Liver (tissue), 9 donors: ENCODE measurements around the gene HSD17B8. TPM values are rescaled to one million over a fixed set of nuclear protein-coding genes. Genes with fewer than 3 reads are reported as not detected.

ENCODE experiments used
- DNase-seq: peaks from one replicate; pipeline ENCODE4 v3.0.0-alpha.2; 2017; ENCODE audit warnings: low spot score
- H3K27ac ChIP-seq, 2 donors: one replicate each; pipeline ENCODE4 v1.7.0; 2013; ENCODE audit warnings: inconsistent platforms in 2 of 2, low read length in 2 of 2, control low read depth in 1 of 2, low read depth in 1 of 2, mild to moderate bottlenecking in 1 of 2
- H3K27me3 ChIP-seq, 4 donors: one replicate each; pipeline versions ENCODE4 v1.6.1 to v1.7.0; 2013; ENCODE audit warnings: low read length in 3 of 4, inconsistent platforms in 1 of 4, mild to moderate bottlenecking in 1 of 4, moderate library complexity in 1 of 4; ENCODE audit not compliant: control insufficient read depth in 4 of 4, insufficient read depth in 4 of 4
- H3K36me3 ChIP-seq, 4 donors: one replicate each; pipeline versions ENCODE4 v1.6.1 to v1.7.0; 2013; ENCODE audit warnings: low read length in 3 of 4, mild to moderate bottlenecking in 3 of 4, low read depth in 1 of 4, moderate library complexity in 1 of 4; ENCODE audit not compliant: control insufficient read depth in 4 of 4, insufficient read depth in 3 of 4
- H3K4me1 ChIP-seq, 4 donors: one replicate each; pipeline versions ENCODE4 v1.6.1 to v1.7.0; 2013; ENCODE audit warnings: low read length in 3 of 4, mild to moderate bottlenecking in 3 of 4, moderate library complexity in 1 of 4; ENCODE audit not compliant: control insufficient read depth in 4 of 4, insufficient read depth in 4 of 4
- H3K4me3 ChIP-seq, 3 donors: one replicate each; pipeline versions ENCODE4 v1.6.1 to v1.7.0; 2013; ENCODE audit warnings: low read length in 3 of 3, control low read depth in 1 of 3, low read depth in 1 of 3, mild to moderate bottlenecking in 1 of 3
- H3K9ac ChIP-seq, 2 donors: one replicate each; pipeline ENCODE4 v1.7.0; 2013; ENCODE audit warnings: low read length in 2 of 2, mild to moderate bottlenecking in 2 of 2, moderate library complexity in 2 of 2, control low read depth in 1 of 2, low read depth in 1 of 2
- H3K9me3 ChIP-seq, 4 donors: one replicate each; pipeline versions ENCODE4 v1.6.1 to v1.7.0; 2013; ENCODE audit warnings: low read length in 3 of 4; ENCODE audit not compliant: control insufficient read depth in 4 of 4
- CTCF ChIP-seq: fragments of 150-350 bp; IDR thresholded peaks from 2 replicates; pipeline ENCODE4 v1.5.1; 2017; ENCODE audit warnings: improper control_type of control experiment, low read depth, low read length; ENCODE audit not compliant: missing input control
- EGR1 ChIP-seq, 2 donors: IDR thresholded peaks; 2 replicates each; pipeline ENCODE4 v1.6.1; 2016 to 2018; ENCODE audit warnings: antibody characterized with exemption in 2 of 2, low read depth in 2 of 2
- FOXA1 ChIP-seq: IDR thresholded peaks from 2 replicates; pipeline ENCODE4 v1.6.1; 2016; ENCODE audit warnings: antibody characterized with exemption
- FOXA2 ChIP-seq: IDR thresholded peaks from 2 replicates; pipeline ENCODE4 v1.6.1; 2016; ENCODE audit warnings: antibody characterized with exemption
- GABPA ChIP-seq, 2 donors: IDR thresholded peaks in 1 of 2; conservative IDR thresholded peaks in 1 of 2; 2 replicates each; pipeline ENCODE4 v1.6.1; 2016; ENCODE audit warnings: antibody characterized with exemption in 2 of 2, mild to moderate bottlenecking in 1 of 2, moderate library complexity in 1 of 2
- HNF4A ChIP-seq, 2 donors: conservative IDR thresholded peaks; 2 replicates each; pipeline ENCODE4 v1.6.1; 2016; ENCODE audit warnings: antibody characterized with exemption in 2 of 2, mild to moderate bottlenecking in 2 of 2
- HNF4G ChIP-seq: IDR thresholded peaks from 2 replicates; pipeline ENCODE4 v1.6.1; 2016; ENCODE audit warnings: antibody characterized with exemption
- JUND ChIP-seq, 2 donors: IDR thresholded peaks; 2 replicates each; pipeline ENCODE4 v1.6.1; 2016; ENCODE audit warnings: antibody characterized with exemption in 2 of 2
- NR2F2 ChIP-seq: IDR thresholded peaks from 2 replicates; pipeline ENCODE4 v1.6.1; 2016; ENCODE audit warnings: antibody characterized with exemption
- RAD21 ChIP-seq, 2 donors: IDR thresholded peaks; 2 replicates each; pipeline ENCODE4 v1.6.1; 2016; ENCODE audit warnings: antibody characterized with exemption in 2 of 2, mild to moderate bottlenecking in 2 of 2
- REST ChIP-seq: IDR thresholded peaks from 2 replicates; pipeline ENCODE4 v1.6.1; 2016; ENCODE audit warnings: antibody characterized with exemption, mild to moderate bottlenecking
- RXRA ChIP-seq, 2 donors: IDR thresholded peaks; 2 replicates each; pipeline ENCODE4 v1.6.1; 2017 to 2018; ENCODE audit warnings: antibody characterized with exemption in 2 of 2, mild to moderate bottlenecking in 1 of 2
- SP1 ChIP-seq: IDR thresholded peaks from 2 replicates; pipeline ENCODE4 v1.6.1; 2018; ENCODE audit warnings: antibody characterized with exemption, mild to moderate bottlenecking
- TAF1 ChIP-seq: conservative IDR thresholded peaks from 2 replicates; pipeline ENCODE4 v1.6.1; 2016; ENCODE audit warnings: antibody characterized with exemption, mild to moderate bottlenecking
- YY1 ChIP-seq: IDR thresholded peaks from 2 replicates; pipeline ENCODE4 v1.6.1; 2016; ENCODE audit warnings: antibody characterized with exemption, mild to moderate bottlenecking
- WGBS: extraction: QIAGEN DNeasy Blood & Tissue Kit; methylation state at CpG from one replicate; pipeline ENCODE4 v1.1.7; 2013; 5-methylcytosine and 5-hydroxymethylcytosine counted together
- polyA plus RNA-seq, 2 donors: library from polyadenylated mRNA; stranded (reverse) in 1 of 2; unstranded in 1 of 2; fragments of 200-250 nt in 1 of 2; fragments of >200 nt in 1 of 2; fragmentation: Nextera tagmentation in 1 of 2; extraction: Ambion mirVana in 1 of 2; gene quantifications; one replicate each; pipeline versions ENCODE4 v1.2.1 to v1.2.3, GENCODE V29; 2013 to 2015
- total RNA-seq, 2 donors: library from RNA; depleted of rRNA; stranded (reverse); fragments of >200 nt; gene quantifications; one replicate each; pipeline ENCODE4 v1.2.3, GENCODE V29; 2014
- TF ChIP-seq, protein P1 (sequence below): IDR thresholded peaks from 2 replicates; pipeline ENCODE4 v1.6.1; 2016; ENCODE audit warnings: antibody characterized with exemption
- TF ChIP-seq, protein P2 (sequence below): IDR thresholded peaks from 2 replicates; pipeline ENCODE4 v1.6.1; 2016; ENCODE audit warnings: antibody characterized with exemption
- donor health status: healthy.
- donor health status: healthy.
- donor health status: healthy.
- donor health status: healthy.
- donor health status: healthy.

HSD17B8 gene
- total and polyA plus RNA-seq, 4 donors = 24.5 to 52.3 (median 37.5) TPM

DNA sequence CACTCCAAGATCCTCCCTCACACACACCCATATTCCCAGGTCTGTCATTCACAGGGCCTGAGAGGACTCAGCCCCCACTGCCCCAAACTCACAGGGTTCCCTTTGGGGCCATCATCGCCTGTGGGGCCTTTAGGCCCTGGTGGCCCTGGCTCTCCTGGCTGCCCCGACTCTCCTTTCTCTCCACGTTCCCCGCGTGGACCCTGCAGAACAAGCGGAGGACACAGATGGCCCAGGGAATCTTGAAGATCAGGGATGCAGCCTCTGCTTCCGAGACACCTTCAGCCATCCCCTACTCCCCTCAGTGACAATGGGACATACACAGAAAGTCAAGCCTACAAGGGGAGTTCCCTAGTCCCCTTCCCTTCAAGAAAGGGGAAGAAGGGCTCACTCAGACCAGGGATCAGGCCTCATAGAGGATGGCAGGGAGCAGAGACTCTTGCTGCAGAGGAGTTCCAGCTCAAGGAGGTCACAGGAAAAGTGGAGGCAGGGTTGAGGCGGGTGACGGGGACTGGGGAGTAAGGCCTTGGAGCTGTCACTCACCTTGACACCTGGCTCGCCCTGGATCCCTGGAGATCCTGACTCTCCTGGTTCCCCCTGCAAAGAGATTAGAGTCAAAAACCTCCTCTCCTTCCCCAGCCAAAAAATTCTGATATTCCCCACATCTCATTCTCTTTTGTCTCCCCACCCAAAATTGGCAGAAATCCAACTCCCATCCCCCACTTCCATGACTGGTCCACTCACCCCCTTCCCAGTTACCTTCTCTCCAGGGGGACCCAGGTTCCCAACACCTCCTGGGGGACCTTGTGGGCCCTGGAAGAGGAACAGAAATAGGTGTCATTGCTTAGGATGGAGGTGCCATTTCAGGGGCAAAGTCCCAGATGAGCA, 34.9 kb upstream of the HSD17B8 start:
- no peaks in the 10 kb centered on the region for H3K4me1 ChIP-seq
- DNase-seq = no peak
- no peak overlapping the region for H3K9ac ChIP-seq
- no peak overlapping the region for H3K27ac ChIP-seq
- no peaks in the 10 kb centered on the region for H3K36me3 ChIP-seq
- TF ChIP-seq RAD21 (IDR thresholded peaks at IDR 0.05) (no peak), YY1 (no peak), FOXA1 (no peak), GABPA (IDR thresholded peaks at IDR 0.05 in 1 of 2, conservative IDR thresholded peaks at IDR 0.05 in 1 of 2) (no peak), HNF4G (no peak), HNF4A (conservative IDR thresholded peaks at IDR 0.05) (no peak), NR2F2 (no peak), FOXA2 (no peak)
- WGBS = 94% methylated on average over 10 of the region's 10 CpGs
- H3K9me3 ChIP-seq = no peaks in the 10 kb centered on the region
- H3K4me3 ChIP-seq = no peak overlapping the region
- no peaks in the 10 kb centered on the region for H3K27me3 ChIP-seq

GRCh38 chr6:33170176-33171015, 34.1 kb upstream of the HSD17B8 start:
- Histone ChIP-seq H3K9me3 (no peaks in the 10 kb centered on the region), H3K9ac (no peak overlapping the region), H3K4me3 (no peak overlapping the region), H3K27me3 (no peaks in the 10 kb centered on the region), H3K4me1 (no peaks in the 10 kb centered on the region), H3K27ac (no peak overlapping the region), H3K36me3 (no peaks in the 10 kb centered on the region)
- WGBS = 87% methylated on average over 9 of the region's 9 CpGs
- no peak for DNase-seq
- TF ChIP-seq RXRA (IDR thresholded peaks at IDR 0.05) = no peak
- no peak for TF ChIP-seq YY1
- TF ChIP-seq NR2F2 = no peak
- TF ChIP-seq GABPA (IDR thresholded peaks at IDR 0.05 in 1 of 2, conservative IDR thresholded peaks at IDR 0.05 in 1 of 2) = no peak
- TF ChIP-seq HNF4A (conservative IDR thresholded peaks at IDR 0.05) = no peak

- Histone ChIP-seq H3K36me3 (no peaks in the 10 kb centered on the region), H3K27me3 (no peaks in the 10 kb centered on the region), H3K9ac (no peak overlapping the region), H3K27ac (no peak overlapping the region), H3K4me1 (no peaks in the 10 kb centered on the region), H3K4me3 (no peak overlapping the region), H3K9me3 (no peaks in the 10 kb centered on the region)
- no peak for DNase-seq
- 80% methylated on average over 11 of the region's 11 CpGs for WGBS
- TF ChIP-seq FOXA2 (no peak), RAD21 (IDR thresholded peaks at IDR 0.05) (no peak), JUND (IDR thresholded peaks at IDR 0.05) (no peak), HNF4G (no peak), REST (no peak), FOXA1 (no peak), EGR1 (IDR thresholded peaks at IDR 0.05; ENCODE audit: low read depth in 2 of 2) (no peak), CTCF (no peak), NR2F2 (no peak), YY1 (no peak), RXRA (IDR thresholded peaks at IDR 0.05) (no peak), SP1 (no peak), TAF1 (no peak)
- TF ChIP-seq, protein P1, sequence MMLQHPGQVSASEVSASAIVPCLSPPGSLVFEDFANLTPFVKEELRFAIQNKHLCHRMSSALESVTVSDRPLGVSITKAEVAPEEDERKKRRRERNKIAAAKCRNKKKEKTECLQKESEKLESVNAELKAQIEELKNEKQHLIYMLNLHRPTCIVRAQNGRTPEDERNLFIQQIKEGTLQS = no peak
- TF ChIP-seq, protein P2, sequence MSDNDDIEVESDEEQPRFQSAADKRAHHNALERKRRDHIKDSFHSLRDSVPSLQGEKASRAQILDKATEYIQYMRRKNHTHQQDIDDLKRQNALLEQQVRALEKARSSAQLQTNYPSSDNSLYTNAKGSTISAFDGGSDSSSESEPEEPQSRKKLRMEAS = no peak
These were observed 33.2 kb upstream of the HSD17B8 start for GRCh38 chr6:33171016-33171879.
